HG03342 (cell line): ENCODE data around the gene METTL9.
"Not testable (repeated sequence)": the region's sequence is repeated elsewhere in the genome, so short reads cannot be mapped to it uniquely, and the experiment has no call there.

Experiments used
- ATAC-seq: cut with Tn5 transposase; IDR thresholded peaks from one replicate; pipeline ENCODE4 v1.9.1; 2021; ENCODE audit warnings: mild to moderate bottlenecking, moderate library complexity; ENCODE audit not compliant: unreplicated experiment

METTL9 gene

GRCh38 chr16:21656795-21657768 is 57.7 kb downstream of the METTL9 start:
- ATAC-seq = no peak

DNA sequence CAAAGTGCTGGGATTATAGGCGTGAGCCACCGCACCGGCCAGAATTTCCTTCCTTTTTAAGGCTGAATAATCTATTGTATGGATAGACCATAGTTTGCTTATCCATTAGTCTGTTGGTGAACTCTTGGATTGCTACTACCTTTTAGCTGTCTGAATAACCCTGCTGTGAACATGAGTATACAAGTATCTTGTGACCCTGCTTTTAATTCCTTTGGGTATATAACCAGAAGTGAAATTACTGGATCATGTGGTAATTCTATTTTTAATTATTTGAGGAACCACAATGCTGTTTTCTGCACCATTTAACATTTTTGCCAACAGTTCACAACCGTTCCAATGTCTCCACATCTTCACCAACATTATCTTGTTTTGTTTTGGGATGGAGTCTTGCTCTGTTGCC is 59.7 kb downstream of the METTL9 start:
- ATAC-seq = no peak

- no peak for ATAC-seq
Observed at GRCh38 chr16:21663889-21664647, 64.7 kb downstream of the METTL9 start, which contains the start of gene OTOA. Gene OTOA (plus strand): TSS chr16:21663968. CDS start chr16:21678515, 14,547 bp downstream.

DNA sequence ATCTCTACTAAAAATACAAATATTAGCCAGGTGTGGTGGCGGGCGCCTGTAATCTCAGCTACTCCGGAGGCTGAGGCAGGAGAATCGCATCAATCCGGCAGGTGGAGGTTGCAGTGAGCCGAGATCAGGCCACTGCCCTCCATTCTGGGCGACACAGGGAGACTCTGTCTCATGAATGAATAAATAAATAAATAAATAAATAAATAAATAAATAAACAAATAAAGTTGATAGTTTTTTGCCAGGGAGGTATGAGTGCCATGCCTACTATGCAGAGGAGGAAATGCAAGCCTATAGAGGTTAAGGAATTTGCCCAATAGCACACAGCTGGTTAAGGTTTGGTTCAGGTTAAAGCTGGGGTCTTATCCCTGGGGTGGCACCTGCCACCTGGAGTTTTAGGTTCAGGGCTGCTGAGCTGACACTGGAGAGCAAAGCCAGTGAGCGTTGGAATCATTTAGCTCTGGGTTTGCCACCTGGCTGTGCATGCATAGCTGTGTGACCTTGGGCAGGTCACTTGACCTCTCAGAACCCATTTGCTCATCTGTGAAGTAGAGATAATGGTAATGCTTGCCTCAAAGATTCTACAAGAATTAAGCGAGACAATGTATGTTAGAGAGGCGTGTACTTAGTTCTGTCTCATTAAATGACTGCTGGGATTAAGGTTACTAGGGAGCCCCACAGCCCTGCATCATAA is 65.6 kb downstream of the METTL9 start:
- no peak for ATAC-seq

DNA sequence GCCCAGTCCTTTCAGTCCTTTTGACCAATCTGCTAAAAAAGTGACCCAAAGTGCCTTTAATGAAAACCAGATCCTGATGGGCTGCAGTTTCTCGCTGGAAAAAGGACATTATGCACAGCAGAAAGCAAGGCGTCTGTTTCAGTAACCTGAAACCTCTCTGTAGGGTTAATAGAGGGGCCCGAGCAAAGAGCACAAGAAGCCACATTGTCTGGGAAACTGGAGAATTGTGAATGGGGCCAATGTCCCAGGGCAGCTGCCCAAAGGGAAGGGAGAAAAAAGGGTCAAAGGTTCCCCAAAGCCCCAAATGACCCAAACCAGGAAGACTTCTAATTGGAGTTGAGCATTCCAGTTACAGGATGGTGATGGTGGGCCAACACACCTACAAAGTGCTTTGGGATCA is 67.4 kb downstream of the METTL9 start:
- no peak for ATAC-seq

- ATAC-seq = no peak
Observed at GRCh38 chr16:21667575-21667974, 68.2 kb downstream of the METTL9 start.

DNA sequence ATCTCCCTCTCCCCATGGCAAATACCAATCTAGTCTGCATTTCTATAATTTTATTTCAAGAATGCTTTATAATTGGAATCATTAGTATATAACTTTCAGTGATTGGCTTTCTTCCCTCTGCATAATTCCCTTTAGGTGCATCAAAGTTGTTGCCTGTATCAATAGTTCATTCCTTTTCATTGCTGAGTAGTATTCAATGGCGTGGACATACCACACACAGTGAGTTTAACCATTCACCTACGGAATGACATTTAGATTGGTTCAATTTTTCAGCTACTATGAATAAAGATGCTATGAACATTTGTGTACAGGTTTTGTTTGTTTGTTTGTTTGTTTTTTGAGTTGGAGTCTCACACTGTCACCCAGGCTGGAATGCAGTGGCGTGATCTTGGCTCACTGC is 74.1 kb downstream of the METTL9 start:
- ATAC-seq = no peak

GRCh38 chr16:21674456-21674855 is 75.1 kb downstream of the METTL9 start:
- not testable (repeated sequence) for ATAC-seq

DNA sequence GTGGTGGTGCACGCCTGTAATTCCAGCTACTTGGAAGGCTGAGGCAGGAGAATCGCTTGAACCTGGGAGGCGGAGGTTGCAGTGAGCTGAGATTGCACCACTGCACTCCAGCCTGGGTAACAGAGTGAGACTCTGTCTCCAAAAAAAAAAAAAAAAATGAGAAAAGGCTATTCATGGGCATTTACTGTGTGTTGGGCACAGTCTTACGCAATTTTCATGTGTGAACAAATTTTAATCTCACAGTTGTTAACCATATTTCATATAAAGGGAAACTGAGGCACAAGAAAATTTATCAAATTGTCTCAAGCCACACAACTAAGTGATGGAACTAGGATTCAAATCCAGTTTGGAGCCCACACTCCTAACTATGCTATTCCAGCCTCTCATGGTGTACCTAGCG is 81.3 kb downstream of the METTL9 start:
- not testable (repeated sequence) for ATAC-seq

DNA sequence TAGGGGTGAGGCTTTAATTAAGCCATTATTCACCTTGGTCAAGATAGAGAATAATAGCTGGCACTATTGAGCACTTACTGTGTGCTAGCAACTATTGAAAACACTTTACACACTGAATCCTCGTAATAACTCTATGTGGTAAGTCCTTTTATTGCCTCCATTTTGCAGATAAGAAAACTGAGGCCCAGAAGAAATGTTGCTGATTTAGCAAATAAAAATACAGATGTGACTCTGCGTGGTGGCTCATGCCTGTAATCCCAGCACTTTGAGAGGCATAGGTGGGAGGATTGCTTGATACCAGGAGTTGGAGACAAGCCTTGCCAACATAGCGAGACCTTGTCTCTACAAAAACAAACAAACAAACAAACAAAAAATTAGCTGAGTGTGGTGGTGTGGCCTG is 83.8 kb downstream of the METTL9 start:
- ATAC-seq = no peak

GRCh38 chr16:21684199-21684598 is 84.8 kb downstream of the METTL9 start:
- ATAC-seq = no peak

DNA sequence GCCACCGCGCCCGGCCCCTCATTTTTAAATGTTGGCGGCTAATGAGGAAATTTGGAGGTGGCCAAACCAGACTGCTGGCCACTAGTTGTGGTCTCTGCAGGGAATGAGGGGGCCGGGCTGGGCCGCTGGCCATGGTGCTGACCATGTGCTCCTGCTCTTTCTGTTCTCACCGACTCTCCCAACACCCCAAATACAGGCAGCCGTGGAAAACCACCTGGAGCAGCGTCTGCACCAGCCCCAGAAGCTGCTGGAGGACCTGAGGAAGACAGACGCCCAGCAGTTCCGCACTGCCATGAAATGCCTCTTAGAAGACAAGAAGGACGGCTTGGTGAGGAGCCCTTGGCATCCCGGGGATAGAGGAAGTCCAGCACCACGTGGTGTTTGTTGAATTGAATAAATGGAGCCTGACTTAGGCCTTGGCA is 85.7 kb downstream of the METTL9 start:
- ATAC-seq = no peak

- ATAC-seq = no peak
Observed at GRCh38 chr16:21689107-21689506, 89.7 kb downstream of the METTL9 start.

- ATAC-seq = not testable (repeated sequence)
Observed at GRCh38 chr16:21690967-21691366, 91.6 kb downstream of the METTL9 start.

DNA sequence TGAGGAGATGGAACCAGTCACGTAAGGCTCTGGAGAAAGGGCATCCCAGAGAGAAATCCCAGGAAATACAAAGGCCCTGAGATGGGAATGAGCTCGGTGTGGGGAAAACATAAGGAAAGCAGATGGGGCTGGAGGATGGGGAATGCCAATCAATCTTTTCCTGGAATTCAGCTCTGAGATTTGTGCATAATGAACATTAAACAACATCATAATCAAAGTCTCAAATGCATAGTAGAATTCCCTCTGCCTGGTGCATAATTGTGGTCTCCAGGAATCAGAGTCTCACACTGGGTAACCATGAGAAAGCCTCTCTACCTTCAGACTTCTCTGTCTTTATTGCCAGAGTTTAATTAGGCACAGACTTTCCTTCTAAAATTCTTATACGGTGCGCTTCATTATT is 95.2 kb downstream of the METTL9 start:
- no peak for ATAC-seq

DNA sequence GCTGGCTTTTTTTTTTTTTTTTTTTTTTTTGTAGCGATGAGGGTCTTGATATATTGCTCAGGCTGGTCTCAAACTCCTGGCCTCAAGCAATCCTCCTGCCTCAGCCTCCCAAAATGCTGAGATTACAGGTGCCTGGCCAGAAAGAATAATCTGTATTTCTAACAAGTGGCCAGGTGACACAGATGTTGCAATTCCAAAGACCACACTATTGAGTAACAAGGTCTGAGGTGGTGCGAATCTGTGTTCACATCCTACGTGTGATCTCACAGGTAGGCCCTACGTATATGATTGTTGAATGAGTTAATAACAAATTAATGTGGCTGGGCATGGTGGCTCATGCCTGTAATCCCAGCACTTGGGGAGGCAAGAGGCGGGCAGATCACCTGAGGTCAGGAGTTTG is 97.7 kb downstream of the METTL9 start:
- ATAC-seq = no peak

DNA sequence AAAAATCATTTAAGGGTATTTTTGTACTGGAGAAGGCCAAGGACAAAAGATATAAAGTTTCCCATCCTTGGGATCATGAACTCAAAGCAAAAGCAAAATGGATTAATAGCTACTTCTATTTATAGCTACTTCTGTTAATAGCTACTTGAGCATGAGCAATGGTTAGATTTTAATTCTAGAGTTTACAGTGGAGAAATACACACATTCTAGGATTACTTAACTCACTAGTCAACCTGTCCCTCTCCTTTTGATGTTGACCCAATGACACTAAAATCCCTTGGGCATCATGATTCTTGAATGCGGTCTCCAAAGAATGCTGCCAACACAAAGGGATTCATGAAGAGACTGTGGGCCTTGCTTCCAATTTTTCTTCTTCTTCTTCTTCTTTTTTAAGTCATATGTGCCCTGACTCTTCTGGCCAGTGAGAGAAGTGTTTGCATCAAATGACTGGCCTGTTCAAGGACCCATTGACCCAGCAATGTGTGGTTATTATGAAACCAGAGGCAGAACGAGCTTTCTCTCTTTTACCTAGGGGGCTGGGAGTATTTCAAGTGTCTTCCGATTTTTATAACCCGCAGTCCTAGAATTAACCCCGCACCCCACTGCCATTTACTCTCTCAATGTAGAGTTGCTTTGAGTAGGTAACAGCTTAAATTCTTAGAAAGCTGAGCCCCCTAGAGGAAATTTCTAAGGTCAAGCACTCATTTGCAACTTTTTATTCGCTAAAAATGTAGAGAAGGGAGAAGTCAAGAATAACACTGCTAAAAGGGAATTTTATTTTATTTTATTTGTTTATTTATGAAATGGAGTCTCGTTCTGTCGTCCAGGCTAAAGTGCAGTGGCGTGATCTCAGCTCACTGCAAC is 99.0 kb downstream of the METTL9 start:
- ATAC-seq = no peak

GRCh38 chr16:21701271-21701670 is 101.9 kb downstream of the METTL9 start:
- no peak for ATAC-seq

- no peak for ATAC-seq
Observed at GRCh38 chr16:21702276-21702675, 102.9 kb downstream of the METTL9 start.

- no peak for ATAC-seq
Observed at GRCh38 chr16:21703156-21703555, 103.8 kb downstream of the METTL9 start.
